HG03354 (cell line): ENCODE results near the gene MYL9.
A peak's percentile ranks its signal among the peaks of the same experiment; 100 is the strongest.
"Not testable (repeated sequence)": the region's sequence is repeated elsewhere in the genome, so short reads cannot be mapped to it uniquely, and the experiment has no call there.

ENCODE experiments used
- ATAC-seq: cut with Tn5 transposase; IDR thresholded peaks from one replicate; pipeline ENCODE4 v1.9.1; 2021; ENCODE audit warnings: mild to moderate bottlenecking; ENCODE audit not compliant: unreplicated experiment, poor library complexity, severe bottlenecking

The MYL9 gene

DNA sequence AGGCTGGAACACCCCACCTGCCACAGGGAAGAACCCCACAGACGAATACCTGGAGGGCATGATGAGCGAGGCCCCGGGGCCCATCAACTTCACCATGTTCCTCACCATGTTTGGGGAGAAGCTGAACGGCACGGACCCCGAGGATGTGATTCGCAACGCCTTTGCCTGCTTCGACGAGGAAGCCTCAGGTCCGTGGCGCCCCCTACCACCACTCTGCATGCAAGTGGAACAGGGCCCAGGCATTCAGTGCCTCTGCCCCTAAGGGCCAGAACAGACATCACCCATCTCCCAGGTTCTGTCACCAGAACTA lies 6.6 kb downstream of the MYL9 start:
- no peak for ATAC-seq

DNA sequence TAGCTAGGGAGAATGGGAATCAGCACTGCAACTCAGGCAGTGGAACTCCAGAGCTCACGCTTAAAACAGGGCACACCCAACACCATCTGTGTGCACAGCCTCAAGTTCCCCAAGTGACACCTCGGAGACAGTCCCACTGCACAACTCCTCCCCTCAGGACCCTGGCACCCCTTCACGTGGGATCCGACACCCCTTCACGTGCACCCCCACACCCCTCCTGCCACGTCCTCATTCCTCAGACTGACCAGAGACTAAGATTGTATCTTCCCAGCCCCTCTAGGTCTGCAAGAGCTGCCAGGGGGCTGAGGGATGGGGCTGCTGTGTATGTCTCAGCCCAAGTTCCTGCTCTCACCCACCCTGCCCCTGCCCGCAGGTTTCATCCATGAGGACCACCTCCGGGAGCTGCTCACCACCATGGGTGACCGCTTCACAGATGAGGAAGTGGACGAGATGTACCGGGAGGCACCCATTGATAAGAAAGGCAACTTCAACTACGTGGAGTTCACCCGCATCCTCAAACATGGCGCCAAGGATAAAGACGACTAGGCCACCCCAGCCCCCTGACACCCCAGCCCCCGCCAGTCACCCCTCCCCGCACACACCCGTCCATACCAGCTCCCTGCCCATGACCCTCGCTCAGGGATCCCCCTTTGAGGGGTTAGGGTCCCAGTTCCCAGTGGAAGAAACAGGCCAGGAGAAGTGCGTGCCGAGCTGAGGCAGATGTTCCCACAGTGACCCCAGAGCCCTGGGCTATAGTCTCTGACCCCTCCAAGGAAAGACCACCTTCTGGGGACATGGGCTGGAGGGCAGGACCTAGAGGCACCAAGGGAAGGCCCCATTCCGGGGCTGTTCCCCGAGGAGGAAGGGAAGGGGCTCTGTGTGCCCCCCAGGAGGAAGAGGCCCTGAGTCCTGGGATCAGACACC lies 7.6 kb downstream of the MYL9 start:
- no peak for ATAC-seq

DNA sequence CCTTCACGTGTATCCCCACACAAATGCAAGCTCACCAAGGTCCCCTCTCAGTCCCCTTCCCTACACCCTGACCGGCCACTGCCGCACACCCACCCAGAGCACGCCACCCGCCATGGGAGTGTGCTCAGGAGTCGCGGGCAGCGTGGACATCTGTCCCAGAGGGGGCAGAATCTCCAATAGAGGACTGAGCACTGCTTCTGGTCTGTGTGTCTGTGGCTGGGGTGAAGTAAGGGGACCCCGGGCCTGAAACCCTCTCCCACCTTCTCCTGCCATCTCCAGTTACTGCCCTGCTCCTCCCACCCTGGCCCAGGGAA lies 8.3 kb downstream of the MYL9 start:
- ATAC-seq, result no peak

DNA sequence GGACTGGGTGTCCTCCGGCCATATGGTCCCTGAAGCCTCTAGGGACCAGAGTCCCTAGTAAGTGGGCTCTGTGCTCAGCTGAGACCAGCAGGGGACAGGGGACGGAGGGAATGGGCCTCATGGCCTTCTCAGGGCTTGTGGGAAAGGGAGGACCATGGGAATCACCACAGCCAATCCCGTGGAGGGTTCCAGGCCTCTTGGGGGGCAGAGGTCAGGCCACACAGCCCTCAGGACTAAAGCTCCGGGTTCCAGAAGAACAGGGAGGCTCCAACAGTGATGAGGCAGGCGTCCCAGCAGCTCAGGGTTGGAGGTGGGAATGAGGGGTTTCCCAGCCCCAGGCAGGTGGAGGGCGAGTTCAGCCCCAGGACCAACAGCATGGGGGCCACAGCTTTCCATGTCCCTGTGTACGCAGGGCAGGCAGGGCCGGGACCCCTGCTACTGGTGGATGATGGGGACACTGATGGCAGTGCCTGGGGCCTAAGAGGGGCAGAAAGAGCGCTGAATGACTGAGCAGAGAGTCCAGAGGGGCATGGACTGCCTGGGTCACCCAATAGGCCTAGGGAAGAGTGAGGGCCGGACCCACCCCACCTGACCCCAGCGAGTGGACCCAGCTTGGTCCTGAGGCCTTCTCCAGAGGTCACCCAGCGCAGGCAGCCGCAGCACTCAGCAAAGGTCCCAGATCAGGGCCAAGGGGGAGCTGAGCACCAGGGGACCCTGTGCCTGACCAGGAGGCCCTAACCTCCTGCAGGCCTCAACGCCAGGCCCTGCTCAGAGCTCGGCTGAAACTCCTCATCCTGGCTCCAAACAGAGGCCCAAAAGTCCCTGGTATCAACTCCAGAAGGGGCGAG lies 8.8 kb downstream of the MYL9 start:
- no peak for ATAC-seq

DNA sequence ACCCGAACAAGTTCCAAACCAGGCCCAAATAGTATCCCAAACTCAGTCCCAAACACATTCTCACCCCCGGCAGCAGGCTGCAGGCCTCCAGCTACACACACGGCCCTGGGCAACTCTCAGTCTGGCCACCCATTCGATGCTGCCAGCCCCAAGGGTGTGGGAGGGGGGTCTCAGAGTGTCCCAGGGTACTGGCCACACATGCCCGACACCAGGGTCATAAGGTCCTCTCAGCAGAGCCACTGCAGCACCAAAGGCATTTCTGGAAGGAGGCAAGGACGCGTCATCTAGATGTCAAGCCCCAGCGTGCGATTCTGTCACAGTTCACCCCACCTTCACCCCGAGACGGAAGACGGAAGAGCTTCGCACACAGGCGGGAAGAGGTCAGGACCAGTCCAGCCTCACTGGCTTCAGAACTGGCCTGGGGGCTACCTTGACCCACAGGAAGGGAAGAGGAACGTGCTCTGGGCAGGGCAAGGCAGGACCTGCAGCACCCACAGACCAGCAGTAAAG lies 9.5 kb downstream of the MYL9 start:
- ATAC-seq, result no peak

DNA sequence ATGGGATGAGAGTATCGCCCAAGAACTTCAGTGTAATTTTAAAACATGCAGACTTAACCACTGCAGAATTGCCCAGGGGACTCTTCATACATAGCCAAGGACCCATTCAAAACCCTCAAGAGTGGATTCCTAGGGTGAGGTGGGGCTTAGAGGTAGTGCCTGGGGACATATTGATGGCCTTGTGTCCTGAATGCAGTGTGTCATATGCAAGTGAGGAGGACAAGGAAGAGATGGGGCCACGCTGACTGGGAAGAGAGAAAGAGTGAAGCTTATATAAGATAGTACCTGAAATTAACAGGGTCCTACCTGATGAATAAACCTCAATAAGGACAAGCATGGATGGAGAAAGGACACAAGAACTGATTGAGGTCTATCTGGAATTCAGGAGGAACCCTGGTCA lies 13.9 kb downstream of the MYL9 start:
- ATAC-seq, result no peak

DNA sequence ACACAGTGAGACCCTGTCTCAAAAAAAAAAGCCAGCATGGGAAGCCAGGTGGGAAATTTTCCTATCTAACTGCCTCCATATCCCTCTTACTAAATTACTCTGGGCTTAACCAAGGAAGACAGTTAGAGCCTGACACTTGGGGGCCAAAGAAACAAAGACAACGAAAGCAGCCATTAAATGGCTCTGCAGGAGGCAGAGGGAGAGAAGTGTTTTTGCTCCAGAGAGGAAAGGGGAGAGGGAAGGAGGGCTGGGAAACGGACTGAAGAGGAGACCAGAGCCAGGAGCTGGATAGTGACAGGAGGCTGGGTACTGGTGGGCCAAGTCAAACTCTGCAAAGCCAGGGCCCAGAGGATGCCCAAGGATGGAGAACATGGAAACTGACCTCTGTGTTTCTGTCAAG lies 21.4 kb downstream of the MYL9 start:
- no peak for ATAC-seq

DNA sequence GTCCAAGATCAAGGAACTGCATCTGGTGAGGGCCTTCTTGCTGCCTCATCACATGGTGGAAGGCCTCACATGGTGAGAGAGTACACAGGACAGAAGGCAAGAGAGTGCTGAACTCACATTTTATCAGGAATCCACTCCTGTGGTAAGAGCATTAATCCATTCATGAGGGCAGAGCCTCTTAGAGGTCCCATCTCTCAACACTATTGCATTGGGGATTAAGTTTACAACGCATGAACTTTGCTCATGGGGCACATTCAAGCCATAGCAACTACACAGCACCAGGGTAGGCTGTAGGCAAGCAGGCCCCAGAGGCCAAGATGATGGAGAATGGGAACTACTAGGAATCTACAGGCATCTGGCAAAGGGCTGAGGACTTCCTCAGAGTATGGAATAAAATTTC lies 22.1 kb downstream of the MYL9 start:
- ATAC-seq, result no peak

DNA sequence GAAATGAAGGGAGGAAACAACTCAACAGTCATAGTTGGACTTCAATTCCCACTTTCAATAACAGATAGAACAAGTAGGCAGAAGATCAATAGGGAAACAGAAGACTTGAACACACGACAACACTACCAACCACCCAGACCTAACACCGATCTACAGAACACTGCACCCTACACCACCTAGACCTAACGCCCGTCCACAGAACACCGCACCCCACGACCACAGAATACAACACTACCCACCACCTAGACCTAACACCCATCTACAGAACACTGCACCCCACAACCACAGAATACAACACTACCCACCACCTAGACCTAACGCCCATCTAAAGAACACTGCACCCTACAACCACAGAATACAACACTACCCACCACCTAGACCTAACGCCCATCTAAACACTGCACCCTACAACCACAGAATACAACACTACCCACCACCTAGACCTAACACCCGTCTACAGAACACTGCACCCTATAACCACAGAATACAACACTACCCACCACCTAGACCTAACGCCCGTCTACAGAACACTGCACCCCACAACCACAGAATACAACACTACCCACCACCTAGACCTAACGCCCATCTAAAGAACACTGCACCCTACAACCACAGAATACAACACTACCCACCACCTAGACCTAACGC lies 22.9 kb downstream of the MYL9 start:
- ATAC-seq, result not testable (repeated sequence)

DNA sequence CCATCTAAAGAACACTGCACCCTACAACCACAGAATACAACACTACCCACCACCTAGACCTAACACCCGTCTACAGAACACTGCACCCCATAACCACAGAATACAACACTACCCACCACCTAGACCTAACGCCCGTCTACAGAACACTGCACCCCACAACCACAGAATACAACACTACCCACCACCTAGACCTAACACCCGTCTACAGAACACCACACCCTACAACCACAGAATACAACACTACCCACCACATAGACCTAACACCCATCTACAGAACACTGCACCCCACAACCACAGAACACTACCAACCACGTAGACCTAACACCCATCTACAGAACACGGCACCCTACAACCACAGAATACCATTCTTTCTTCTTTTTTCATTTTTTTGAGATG lies 23.4 kb downstream of the MYL9 start:
- ATAC-seq, result not testable (repeated sequence)

DNA sequence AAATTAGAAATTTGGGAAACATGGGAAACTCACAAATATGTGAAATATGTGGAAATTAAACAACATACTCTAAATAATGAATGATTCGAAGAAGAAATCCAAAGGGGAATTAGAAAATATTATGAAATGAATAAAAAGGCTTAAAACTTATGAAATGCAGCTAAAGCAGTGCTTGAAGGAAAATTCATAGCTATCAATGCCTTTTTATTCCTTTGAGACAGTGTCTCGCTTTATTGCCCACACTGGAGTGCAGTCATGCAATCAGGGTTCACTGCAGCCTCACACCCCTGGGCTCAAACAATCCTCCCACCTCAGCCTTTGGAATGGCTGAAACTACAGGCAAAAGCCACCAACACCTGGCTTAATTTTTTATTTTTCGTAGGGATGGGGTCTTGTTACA lies 24.2 kb downstream of the MYL9 start:
- no peak for ATAC-seq

DNA sequence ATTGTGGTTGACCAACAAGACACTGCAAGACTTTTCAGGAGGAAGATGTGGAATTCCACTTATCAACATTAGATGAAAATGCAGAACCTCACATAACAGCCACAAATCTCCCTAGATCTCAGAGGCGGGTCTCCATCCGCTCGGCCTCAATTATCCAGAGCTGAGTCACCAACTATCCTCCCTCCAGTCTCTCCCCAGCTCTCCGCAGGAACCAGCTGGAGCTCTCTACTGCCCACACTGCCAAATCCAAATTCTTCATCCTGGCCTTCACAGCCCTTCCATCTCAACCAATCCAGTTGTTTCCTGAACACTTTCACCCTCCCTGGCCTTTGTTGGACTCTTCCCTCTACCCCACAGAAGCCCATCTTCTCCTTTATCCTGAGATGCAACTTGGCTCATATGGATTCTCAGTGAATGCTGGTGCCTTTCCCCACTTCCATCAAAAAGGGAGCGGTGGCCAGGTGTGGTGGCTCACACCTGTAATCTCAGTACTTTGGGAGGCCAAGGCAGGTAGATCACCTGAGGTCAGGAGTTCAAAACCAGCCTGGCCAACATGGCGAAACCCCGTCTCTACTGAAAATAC lies 28.6 kb downstream of the MYL9 start:
- ATAC-seq, result no peak

DNA sequence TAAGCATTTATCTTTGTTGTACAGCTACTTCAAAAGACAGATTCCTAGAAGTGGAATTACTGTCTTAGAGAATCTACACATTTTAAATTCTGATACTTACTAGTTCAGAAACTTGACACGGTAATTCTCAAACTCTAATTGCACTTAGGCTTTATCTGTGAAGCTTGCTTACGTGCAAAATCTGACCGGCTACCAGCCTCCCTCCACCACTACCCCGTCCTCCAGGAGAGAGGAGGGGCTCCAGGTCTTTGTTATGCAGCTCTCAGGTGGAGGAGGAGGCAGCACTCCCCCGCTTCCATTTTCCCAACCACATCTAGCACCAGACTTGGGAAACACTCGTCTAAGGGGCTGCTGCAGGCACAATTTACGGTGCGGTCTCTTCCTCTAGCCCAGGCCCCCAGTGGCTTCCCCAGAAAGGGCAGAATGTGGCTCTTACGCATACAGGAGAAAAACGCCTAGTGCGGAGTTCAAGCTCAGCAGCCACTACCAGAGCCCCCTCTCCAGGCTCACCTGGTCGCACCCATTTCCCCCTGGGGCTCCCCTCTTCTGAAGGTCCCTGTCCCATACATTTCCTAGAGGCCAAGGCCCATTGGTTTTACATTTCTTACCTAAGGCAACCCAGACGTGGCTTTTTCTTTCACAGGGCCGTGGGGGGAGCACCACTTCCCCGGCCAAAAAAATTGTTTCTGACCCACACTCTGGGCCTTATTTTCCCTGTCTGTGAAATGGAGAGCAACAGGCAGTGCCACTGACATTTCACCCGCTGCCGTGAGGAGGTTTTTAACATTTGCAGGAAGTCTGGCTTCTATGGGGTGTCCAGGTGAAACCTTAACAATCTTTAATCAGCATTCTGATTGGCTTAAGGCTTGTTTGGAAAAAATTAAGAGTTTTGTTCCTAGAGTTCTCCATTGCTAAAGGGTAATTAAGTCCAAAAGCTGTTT lies 30.5 kb downstream of the MYL9 start:
- no peak for ATAC-seq

DNA sequence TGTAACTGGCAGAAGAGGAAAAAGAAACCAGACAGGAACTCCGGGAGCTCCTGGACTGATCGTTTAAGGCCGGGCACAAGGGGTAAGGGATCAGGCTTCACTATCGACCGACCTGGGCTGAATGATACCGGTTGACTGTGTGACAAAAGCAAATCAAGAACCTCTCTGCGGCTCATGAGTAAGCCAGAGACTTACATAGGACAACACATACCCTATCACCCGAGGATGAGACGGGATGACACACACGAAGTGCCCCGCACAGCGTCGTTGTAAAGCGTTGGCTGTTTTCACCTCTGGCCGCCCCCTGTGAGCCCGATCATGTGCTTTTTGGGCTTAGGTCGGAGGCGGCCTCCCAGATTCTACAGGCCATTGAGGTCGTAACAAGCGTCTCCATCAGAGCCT lies 31.4 kb downstream of the MYL9 start:
- ATAC-seq, result peak; percentile 30

DNA sequence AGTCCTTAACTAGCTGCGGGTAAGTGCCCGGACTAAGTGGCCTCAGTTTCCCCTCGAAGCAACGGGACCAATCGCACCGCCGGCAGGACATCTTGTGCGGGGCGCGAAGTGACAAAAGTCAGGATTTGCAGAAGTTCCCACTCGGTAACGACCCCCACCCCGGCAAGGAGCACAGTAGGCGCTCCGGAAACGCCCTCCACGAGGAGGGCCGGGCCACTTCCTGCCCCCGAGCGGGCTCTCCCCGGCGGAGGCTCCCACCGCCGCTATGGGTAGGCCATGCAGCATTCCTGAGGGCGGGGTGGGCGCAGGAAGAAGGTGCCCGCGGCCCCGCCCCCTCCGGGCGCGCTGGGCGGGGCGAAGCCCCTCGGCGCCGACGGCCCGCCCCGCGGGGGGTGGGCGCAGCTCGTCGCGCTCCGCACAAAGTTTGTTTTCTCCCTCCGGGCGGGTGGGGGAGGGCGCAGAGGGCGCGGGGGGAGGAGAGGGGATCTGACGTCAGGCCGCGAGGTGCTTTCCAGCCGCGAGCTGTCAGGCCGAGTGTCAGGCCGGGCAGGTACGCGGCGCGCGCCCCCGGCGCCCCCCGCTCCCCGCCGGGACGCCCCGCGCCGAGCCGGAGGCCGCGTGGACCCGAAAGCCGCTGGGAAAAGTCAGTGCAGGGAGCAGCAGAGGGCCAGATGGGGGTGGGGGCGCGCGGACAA lies 31.9 kb downstream of the MYL9 start, which contains the start of gene TGIF2:
TSS of gene TGIF2 (plus strand) at position 495 of the 695 bp plus-strand sequence. CDS start 5,178 bp downstream, outside the sequence.
- ATAC-seq, result peak; percentile 60

DNA sequence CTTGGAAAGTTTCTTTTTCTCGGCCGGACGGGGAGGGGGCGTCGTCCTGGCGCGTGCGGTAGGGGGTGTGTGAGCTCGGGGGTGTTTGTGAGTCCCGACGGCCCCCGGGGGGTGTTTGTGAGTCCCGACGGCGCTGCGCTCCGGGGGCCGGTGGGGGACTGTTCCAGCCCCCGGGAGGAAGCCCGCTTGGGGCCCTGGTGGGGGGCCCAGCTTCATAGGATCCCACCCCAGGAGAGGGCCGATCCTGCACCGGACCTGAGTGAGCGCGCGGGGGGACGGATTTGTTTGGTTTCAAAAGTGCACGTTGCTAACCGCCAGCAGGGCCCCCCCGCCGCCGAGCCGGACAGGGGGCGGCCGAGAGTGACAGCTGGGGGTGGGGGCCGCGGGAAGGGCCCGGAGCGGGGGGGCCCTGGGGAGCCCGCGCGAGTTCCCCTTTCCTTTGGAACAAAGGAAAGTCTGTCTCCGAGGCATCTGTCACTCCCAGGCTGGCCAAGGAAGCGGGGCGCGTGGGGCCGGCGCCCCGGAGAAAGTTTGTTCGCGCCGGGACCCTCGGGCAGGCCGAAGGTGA lies 32.6 kb downstream of the MYL9 start:
- peak; percentile 15 for ATAC-seq

DNA sequence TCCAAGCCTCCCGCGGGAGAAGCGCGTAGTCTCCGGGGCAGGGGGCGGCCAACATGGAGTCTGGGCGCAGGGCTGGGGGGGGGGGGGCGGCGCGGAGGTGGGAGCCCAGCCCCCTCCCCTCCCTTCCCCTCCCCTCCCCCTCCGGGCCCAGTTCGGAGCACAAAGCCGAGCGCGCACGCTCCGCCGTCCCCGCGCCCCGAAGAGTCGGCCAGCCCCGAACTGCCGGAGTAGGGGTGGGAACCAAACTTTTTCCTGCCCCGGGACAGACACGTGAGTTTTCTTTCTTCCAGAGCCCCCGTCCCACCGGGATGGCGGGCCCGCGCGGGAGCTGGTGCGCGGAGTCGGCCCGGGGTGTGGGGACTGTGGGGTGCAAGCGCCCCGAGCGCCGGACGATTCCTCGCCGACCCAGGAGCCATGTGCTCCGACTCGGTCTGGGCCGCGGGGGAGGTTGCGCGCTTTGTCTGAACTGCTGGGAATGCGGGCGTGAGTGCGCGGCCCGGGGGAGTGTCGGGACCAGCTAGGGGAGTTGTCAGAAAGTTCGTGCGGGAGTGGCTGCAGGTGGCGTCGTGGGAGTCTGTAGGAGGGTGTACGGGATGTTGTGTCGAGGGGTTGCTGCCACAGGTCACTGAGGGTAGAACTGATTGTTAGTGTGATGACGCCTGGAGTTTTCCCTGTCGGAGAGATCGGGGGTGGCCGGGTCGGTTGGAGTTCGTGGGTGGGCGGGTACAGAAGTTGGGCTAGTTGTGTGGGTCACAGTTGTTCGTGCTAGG lies 33.2 kb downstream of the MYL9 start:
- peak; percentile 5 for ATAC-seq
